Activated CD4-positive, CD25-positive, alpha-beta regulatory T cell (primary cell): ENCODE results near the gene PGK1.
A peak's percentile ranks its signal among the peaks of the same experiment; 100 is the strongest.
"Not testable (repeated sequence)": the region's sequence is repeated elsewhere in the genome, so short reads cannot be mapped to it uniquely, and the experiment has no call there.

Experiments
- DNase-seq, 4 experiments: peaks; one replicate each; lab custom pipeline; 2025; lab: John Stamatoyannopoulos, UW

The PGK1 gene

DNA sequence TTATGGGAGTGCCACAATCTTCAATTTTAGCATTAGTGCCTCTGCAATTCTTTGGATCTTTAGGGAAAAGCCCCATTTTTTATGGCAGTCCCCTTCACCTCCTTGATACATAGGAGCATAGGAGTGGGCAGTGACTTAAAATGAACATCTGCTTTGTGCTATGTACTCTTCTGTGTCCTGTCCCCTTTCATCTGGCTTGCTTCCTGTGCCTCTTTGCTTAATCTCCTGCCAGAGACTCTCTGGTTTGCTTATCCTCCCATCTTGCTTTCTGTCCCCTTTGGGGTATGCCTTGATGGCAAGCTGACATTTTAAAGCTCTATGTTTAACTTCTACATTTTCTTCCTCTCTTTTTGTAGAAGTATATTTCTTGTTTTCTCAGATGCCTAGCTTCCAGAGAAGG lies 12.3 kb downstream of the PGK1 start:
- DNase-seq: no peak

DNA sequence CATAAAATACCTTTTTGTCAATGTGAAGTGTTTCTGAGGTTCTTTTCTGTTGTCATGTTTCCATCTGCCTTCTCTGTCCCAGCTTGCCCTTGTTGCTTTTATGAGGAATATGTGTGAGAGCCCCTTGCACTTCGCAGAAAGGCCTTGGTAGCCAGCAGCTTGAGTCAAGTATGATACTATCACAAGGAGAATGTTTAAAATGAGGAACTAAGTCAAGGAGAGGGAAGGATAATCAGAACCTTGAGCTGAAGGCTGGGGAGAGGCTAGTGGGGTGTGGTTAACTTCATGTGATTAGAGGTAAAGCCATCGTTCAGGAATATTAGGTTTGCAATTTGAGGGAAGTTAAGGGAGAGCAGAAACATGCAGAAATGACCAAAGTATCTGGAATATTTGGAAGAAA lies 12.7 kb downstream of the PGK1 start:
- DNase-seq: no peak

DNA sequence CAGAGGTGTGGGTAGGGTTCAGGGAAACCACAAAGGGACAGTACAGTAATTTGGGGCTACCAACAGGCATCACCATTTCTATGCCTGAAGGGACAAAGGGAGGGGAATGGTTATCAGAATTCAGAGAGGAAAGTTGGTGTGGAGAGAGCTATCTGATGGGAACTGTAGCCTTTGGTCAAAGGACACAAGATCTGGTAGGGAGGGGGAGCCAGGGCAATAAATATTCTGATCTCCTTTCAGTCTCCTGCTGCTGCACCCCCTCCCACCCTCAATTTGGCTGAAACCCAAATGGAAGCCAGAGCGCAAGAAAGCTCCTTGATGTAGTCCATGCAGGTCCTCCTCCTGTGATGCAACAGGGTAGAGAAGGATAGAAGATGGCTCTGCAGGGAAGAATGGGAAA lies 14.6 kb downstream of the PGK1 start:
- no peak for DNase-seq

DNA sequence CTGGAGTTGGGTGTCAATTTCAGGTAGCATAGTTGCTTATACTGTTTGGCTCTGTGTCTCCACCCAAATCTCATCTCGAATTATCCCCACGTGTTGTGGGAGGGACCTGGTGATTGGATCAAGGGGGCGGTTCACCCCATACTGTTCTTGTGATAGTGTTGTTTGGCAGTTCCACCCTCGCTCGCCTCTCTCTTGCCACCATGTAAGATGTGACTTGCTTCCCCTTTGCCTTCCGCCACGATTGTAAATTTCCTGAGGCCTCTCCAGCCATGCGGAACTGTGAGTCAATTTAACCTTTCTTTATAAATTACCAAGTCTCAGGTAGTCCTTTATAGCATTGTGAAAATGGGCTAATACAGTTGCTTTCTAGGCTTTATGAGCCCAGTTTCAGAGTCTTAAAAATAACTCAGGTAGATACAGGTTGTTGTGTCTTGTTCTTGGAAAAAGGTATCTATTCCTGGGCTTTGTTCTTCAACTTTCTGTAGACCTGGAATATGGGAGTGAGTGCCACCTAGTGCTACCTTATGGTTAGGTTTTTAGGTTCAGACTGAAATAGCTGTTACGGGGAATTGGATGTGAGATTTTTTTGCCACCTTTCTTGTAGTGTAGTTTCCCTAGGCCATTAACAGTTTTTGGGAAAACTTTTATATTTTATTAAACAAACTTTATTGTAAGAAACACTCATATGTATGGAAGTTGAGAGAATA lies 15.6 kb downstream of the PGK1 start:
- no peak for DNase-seq

DNA sequence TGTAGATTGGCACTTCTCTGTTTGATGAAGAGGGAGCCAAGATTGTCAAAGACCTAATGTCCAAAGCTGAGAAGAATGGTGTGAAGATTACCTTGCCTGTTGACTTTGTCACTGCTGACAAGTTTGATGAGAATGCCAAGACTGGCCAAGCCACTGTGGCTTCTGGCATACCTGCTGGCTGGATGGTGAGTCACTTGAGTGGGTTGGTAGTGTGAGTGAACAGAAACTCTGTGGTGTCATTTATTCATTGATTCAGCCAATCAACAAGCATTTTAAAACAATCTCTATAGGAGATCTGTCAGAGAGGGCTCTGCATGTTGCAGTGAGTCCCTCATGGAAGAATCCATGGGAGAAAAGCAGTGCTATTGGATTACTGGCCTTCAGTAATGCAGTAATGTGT lies 19.1 kb downstream of the PGK1 start:
- DNase-seq: peak in 1 of 4 experiments; percentile 0

DNA sequence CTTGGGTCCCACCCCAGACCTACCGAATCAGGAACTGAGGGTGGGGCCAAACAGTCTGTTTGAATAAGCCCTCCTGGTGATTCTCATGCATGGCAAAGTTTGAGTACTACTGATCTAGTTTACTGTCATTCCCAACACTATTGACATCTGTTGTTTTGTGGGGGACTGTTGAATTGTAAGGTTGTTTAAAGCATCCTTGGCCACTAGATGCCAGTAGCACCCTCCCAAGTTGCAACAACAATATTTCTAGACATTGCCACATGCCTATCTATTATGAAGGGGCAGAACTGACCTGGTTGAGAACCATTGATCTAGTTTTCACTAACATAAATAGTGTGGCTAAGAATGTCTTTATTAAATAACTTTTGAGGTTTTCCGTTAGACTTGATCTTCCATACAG lies 20.3 kb downstream of the PGK1 start:
- no peak for DNase-seq

DNA sequence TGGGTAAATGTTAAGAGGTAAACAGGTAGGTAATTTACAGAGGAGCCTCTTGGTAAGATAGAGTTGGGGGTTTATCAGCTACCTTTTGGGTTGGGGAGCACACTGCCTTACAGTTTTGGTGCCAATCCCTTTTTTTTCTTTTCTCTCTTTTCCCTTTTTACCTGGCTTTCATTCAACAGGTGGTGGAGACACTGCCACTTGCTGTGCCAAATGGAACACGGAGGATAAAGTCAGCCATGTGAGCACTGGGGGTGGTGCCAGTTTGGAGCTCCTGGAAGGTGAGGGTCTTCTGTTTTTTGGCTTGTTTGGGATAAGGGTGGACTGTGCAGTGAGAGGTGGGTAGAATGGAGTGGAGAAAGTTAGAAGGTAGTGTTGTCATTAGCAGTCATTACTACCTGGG lies 21.1 kb downstream of the PGK1 start:
- no peak for DNase-seq

DNA sequence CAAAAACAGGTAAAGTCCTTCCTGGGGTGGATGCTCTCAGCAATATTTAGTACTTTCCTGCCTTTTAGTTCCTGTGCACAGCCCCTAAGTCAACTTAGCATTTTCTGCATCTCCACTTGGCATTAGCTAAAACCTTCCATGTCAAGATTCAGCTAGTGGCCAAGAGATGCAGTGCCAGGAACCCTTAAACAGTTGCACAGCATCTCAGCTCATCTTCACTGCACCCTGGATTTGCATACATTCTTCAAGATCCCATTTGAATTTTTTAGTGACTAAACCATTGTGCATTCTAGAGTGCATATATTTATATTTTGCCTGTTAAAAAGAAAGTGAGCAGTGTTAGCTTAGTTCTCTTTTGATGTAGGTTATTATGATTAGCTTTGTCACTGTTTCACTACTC lies 21.7 kb downstream of the PGK1 start:
- DNase-seq: not testable (repeated sequence)

DNA sequence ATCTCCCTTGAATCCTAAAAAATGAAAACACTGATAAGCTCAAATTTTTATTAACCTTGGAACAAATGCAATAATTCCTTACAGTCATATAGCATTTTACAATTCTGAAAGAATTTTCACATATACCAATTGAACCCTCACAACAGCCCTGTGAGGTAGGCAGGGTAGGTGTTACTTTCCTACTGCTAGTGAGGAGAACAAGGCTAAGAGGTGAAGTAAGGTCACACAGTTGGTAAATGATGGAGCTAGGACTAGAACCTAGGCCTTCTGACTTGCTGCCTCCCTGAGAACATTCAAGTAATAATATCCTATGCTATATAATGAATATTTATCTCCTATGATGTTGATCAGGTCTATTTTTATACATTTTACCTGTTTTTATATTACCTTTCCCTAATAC lies 25.7 kb downstream of the PGK1 start:
- DNase-seq: no peak

DNA sequence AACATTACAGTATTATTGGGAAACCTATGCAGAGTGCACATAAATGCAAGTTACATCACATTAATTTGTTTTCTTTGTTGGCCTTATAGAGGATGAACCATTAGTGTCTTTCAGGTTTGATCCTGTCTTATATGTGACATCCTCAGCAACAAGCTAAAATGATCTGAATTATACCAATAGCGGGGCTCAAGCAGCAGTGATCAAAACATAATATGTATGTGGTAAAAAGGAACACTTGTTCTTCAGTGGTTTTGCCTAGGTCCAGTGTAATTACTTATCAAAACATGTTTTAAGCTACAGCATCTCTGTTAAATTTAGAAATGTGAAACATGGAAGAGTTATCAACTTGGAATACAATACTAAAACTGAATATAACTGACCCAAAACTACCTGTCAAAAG lies 26.3 kb downstream of the PGK1 start:
- no peak for DNase-seq

DNA sequence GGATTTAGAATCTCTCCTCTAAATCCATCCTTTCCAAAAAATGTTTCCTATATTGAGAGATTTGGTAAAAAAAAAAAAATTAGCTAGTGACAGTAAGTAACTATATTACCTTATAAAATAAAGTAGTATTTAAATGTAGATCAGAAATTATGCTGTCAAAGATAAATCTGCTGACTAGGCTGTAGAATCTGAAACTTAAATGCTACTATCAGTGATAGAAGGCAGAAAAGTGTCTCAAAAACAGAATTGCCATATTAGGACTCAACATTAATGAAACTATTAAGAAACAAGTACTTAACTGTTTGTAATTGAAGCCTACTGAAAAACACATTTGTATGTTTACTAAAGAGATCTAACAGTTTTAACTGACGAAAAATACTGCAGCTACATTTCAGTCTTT lies 27.1 kb downstream of the PGK1 start:
- no peak for DNase-seq

DNA sequence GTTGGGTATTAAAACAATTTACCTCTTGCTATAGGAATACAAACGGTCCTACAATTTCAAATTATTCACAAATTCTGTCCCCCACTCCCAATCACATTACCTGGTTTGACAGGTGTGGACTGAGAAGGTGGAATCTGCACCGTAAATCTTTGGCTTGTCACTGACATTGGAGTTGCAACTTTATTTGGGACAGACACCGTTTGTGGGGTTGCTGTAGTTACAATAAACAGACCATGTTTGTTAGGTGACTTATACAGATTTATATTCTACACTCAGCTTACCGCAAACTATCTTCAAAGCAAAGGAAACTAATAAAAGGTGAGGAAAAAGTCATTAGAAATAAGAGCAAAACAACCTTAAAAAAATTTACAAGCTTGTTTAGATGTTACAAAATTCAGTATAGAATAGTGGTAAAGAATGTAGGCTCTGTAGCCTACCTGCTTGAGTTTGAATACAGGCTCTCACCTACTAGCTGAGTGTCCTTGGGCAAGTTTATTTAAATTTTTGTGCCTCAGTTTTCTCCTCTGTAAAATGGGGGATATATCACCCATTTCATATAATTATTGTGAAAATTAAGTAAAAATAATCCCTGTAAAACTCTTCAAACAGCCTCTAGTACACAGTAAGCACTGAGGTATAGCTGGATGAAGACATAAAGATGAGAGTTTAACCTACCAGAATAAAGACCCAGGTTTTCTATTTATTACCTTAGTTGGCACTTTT lies 29.4 kb downstream of the PGK1 start:
- DNase-seq: no peak

DNA sequence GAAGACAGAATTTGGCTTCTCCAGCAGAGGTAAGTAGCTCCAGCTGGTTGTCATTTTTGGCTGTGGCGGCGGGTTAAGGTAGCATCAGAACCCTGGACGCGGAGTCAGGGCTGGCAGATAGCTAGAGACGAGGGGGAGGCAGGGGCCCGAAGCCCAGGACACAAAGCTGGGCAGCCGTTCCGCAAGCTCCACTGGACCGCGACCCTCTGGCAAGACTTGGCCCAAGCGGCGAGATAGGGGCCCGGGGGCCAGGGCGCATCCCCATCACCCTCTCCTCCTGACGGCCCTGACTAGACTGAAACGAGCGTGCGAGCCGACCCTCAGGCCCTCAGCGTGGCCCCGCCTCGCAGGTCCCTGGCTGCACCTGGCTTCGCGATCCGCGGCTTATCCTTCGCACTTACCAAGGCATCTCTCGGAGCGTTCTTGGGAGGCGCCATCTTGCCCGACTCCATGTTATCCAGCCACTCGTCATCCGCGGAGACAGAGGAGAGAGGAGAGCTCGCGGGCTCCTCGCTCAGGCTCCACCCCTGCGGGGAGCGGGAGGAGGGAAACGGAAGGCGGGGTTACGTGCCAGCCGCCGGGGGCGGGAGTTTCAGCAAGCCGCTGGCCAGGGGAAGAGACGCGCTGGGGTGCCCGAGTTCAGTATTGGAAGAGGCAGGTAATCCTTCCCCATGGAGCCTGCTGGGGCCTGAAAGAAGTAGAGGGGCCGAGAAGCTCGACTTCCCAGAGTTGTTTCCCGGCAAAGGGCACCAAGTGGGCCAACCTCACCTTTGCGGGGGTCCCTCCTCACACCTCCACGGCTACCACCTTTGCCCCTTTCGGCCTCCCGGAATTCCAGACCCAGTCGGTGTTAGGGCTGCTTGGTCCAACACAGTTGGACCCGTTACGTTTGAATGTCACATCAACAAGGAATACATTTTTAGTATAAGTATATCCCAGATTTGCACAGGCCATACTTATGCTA lies 35.4 kb downstream of the PGK1 start, which contains the start of gene TAF9B:
TSS of gene TAF9B (minus strand) at position 491 of the 964 bp plus-strand sequence. CDS start at position 452, 39 bp downstream.
- DNase-seq: peak; percentile 49 to 64 (median 56)

DNA sequence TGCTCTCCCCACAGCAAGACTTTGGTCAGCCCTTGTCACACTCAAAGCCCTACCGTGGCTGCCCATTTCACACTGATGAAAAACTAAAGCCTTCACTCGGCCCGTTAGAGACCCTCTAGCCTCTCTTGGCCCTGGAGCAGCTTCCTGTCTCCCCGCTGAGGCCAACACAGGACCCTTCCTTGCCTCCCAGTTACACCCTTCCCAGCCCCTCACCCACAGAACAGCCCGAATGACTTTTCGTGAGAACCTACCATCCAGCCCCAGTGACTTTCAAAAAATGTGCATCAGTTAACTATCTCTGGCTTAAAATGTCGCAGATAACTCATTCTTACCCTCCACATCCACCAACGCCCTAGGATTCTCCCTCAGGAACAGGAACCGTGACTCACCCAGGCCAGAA lies 36.2 kb downstream of the PGK1 start:
- no peak for DNase-seq

DNA sequence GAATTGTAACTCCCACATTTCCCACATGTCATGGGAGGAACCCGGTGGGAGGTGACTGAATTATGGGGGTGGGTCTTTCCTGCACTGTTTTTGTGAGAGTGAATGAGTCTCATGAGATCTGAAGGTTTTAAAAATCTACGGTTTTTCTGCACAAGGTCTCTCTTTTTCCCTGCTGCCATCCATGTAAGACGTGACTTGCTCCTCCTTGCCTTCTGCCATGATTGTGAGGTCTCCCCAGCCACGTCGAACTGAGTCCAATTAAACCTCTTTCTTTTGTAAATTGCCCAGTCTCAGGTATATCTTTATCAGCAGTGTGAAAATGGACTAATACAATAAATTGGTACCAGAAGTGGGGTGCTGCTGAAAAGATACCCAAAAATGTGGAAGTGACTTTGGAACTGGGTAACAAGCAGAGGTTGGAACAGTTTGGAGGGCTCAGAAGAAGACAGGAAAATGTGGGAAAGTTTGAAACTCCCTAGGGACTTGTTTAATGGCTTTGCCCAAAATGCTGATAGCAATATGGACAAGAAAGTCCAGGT lies 43.0 kb downstream of the PGK1 start:
- DNase-seq: not testable (repeated sequence)

DNA sequence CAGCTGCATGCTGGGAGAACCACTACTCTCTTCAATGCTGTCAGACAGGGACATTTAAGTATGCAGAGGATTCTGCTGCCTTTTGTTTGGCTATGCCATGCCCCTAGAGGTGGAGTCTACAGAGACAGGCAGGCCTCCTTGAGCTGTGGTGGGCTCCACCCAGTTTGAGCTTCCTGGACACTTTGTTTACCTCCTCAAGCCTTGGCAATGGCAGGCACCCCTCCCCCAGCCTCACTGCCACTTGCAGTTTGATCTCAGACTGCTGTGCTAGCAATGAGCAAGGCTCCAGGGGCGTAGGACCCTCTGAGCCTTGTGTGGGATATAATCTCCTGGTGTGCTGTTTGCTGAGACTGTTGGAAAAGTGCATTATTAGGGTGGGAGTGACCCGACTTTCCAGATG lies 53.3 kb downstream of the PGK1 start:
- DNase-seq: peak in 1 of 4 experiments; percentile 1

DNA sequence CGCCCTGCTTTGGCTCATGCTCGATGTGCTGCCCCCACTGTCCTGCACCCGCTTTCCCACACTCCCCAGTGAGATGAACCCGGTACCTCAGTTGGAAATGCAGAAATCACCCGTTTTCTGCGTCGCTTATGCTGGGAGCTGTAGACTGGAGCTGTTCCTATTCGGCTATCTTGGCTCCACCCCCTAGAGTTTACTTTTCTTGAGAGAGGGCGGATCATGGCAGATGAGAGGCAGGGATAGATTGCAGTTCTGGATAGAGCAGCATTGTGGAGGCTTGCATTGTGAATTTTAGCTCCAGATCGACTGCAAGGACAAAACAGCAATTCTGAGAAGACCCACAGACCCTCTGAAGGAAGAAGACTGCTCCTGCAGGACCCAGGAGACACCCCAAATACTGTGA lies 53.8 kb downstream of the PGK1 start:
- DNase-seq: not testable (repeated sequence)

DNA sequence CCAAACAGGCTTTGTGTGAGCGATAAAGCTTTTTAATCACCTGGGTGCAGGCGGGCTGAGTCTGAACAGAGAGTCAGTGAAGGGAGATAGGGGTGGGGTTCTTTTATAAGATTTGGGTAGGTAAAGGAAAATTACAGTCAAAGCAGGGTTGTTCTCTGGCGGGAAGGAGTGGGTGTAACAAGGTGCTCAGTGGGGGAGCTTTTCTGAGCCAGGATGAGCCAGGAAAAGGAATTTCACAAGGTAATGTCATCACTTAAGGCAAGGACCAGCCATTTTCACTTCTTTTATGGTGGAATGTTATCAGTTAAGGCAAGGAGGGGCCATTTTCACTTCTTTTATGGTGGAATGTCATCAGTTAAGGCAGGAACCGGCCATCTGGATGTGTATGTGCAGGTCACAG lies 56.7 kb downstream of the PGK1 start:
- not testable (repeated sequence) for DNase-seq

DNA sequence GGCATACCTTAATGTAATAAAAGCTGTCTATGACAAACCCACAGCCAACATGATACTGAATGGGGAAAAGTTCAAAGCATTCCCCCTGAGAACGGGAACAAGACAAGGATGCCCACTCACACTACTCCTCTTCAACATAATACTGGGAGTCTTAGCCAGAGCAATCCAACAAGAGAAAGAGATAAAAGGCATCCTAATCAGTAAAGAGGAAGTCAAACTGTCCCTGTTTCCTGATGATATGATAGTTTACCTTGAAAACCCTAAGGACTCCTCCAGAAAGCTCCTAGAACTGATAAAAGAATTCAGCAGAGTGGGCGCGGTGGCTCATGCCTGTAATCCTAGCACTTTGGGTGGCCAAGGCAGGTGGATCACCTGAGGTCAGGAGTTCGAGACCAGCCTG lies 59.1 kb downstream of the PGK1 start:
- not testable (repeated sequence) for DNase-seq

DNA sequence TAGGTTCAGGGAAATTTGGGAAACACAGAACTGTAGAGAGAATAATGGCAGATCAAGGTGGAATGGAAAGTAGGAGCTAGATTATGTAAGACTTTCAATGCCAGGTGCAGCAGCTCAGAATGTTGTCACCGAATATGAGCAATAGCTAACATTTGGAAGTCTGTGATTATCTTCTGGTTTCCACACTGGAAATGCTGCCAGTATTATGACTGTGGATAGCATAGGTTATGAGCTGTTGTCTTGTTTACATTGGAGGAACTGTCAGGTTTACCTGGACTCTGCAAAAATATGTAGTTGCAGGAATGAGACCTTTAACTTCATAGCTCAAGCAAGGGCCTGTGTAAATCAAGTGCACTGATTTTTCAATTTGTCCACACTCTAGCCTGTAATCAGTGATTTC lies 61.4 kb downstream of the PGK1 start:
- DNase-seq: no peak

DNA sequence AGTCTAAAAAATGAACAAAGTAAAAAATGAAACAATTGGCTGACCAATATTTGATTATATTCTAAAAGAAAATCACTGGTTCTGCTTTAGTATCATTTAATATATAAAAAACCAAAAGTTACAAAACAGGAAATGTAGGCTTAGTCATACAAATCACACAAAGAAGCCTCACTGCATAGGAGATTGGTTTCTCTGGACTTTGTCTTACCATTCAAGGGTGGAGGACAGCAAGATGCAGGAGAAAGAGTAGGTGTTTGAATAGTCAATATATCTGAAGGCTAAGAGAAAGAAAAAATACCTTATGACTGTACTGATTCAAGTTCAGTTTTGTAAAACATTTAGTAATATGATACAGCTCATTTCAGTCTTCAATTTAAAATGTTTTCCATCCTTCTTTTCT lies 64.0 kb downstream of the PGK1 start:
- no peak for DNase-seq
